Mesendoderm (in vitro differentiated cells): ENCODE results near the gene CENPU.

ENCODE experiments used
- DNase-seq: peaks from one replicate; pipeline ENCODE4 v3.0.0; 2013
- H2AK5ac ChIP-seq: 2 replicates; pipeline ENCODE4 v1.6.1; 2013; ENCODE audit warnings: low read length, inconsistent platforms
- H2BK120ac ChIP-seq: 2 replicates; pipeline ENCODE4 v1.6.1; 2013; ENCODE audit warnings: low read depth, mild to moderate bottlenecking, low read length, moderate library complexity, mixed read lengths
- H2BK15ac ChIP-seq: replicated peaks from 2 replicates; pipeline ENCODE4 v1.6.1; 2013; ENCODE audit warnings: low read depth, mild to moderate bottlenecking, moderate library complexity
- H2BK5ac ChIP-seq: 2 replicates; pipeline ENCODE4 v1.6.1; 2013; ENCODE audit warnings: low read length, inconsistent platforms
- H3K18ac ChIP-seq: 2 replicates; pipeline ENCODE4 v1.6.1; 2013; ENCODE audit warnings: mild to moderate bottlenecking, low read length, mixed read lengths
- H3K23ac ChIP-seq: one replicate; pipeline ENCODE4 v1.6.1; 2013; ENCODE audit warnings: low read length
- H3K27ac ChIP-seq: 2 replicates; pipeline ENCODE4 v1.5.1; 2013; ENCODE audit warnings: low read depth, mild to moderate bottlenecking, inconsistent platforms, low read length, moderate library complexity
- H3K27me3 ChIP-seq: 2 replicates; pipeline ENCODE4 v1.6.1; 2013; ENCODE audit warnings: low read length, control low read depth, mild to moderate bottlenecking, inconsistent platforms; ENCODE audit not compliant: insufficient read depth, poor library complexity
- H3K36me3 ChIP-seq: 2 replicates; pipeline ENCODE4 v1.6.1; 2013; ENCODE audit warnings: low read length, inconsistent platforms; ENCODE audit not compliant: control insufficient read depth, insufficient read depth
- H3K4ac ChIP-seq: one replicate; pipeline ENCODE4 v1.6.1; 2013; ENCODE audit warnings: low read depth, mild to moderate bottlenecking, low read length, moderate library complexity
- H3K4me1 ChIP-seq: 2 replicates; pipeline ENCODE4 v1.6.1; 2013; ENCODE audit warnings: low read depth, low read length, inconsistent platforms; ENCODE audit not compliant: control insufficient read depth
- H3K4me2 ChIP-seq: 2 replicates; pipeline ENCODE4 v1.6.1; 2013; ENCODE audit warnings: low read length
- H3K4me3 ChIP-seq: 2 replicates; pipeline ENCODE4 v1.5.1; 2013; ENCODE audit warnings: mild to moderate bottlenecking, low read length
- H3K56ac ChIP-seq: one replicate; pipeline ENCODE4 v1.6.1; 2013; ENCODE audit warnings: low read length
- H3K79me1 ChIP-seq: 2 replicates; pipeline ENCODE4 v1.6.1; 2013; ENCODE audit warnings: low read length, inconsistent platforms
- H3K79me2 ChIP-seq: 2 replicates; pipeline ENCODE4 v1.6.1; 2013; ENCODE audit warnings: mild to moderate bottlenecking, low read length; ENCODE audit not compliant: control insufficient read depth, insufficient read depth
- H3K9ac ChIP-seq: 2 replicates; pipeline ENCODE4 v1.6.1; 2013; ENCODE audit warnings: low read length, inconsistent platforms
- H4K5ac ChIP-seq: one replicate; pipeline ENCODE4 v1.6.1; 2013; ENCODE audit warnings: low read length
- H4K8ac ChIP-seq: one replicate; pipeline ENCODE4 v1.6.1; 2013; ENCODE audit warnings: low read depth, mild to moderate bottlenecking, control low read depth, low read length, moderate library complexity
- WGBS: extraction: QIAGEN DNeasy Blood & Tissue Kit; methylation state at CpG from one replicate; pipeline ENCODE4 v1.1.7; 2013; ENCODE audit warnings: low lambda C conversion rate, missing lambda C conversion rate; ENCODE audit not compliant: insufficient coverage; ENCODE audit errors: extremely low coverage; 5-methylcytosine and 5-hydroxymethylcytosine counted together

The CENPU gene

DNA sequence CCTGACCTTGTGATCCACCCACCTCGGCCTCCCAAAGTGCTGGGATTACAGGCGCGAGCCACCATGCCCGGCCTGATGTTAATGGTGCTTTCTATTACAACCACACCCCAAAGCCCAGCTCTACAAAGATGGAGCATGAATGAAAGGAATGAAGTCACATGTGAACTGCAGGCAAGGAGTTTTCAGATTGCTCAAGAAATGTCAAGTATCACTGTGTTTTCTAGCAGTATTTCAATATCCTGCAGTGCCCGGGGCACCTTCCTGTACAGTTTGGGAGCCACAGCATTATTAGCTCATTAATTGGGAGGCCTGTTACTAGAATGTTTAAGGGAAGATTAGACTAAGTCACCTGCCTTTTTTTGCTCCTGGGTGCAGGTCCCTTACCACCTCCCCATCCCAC, 44.2 kb downstream of the CENPU start:
- DNase-seq = no peak
- H3K27ac ChIP-seq = no peak overlapping the region
- no peak overlapping the region for H3K56ac ChIP-seq
- no peak overlapping the region for H3K9ac ChIP-seq
- no CpG with 5 or more reads among the region's 5 CpGs for WGBS
- H2AK5ac ChIP-seq = no peak overlapping the region
- no peaks in the 10 kb centered on the region for H3K79me1 ChIP-seq
- H3K18ac ChIP-seq = no peak overlapping the region
- H3K36me3 ChIP-seq = no peaks in the 10 kb centered on the region
- peaks cover 2% of the 10 kb centered on the region for H3K4me1 ChIP-seq
- no peak overlapping the region for H4K8ac ChIP-seq
- no peak overlapping the region for H2BK5ac ChIP-seq
- no peaks in the 10 kb centered on the region for H3K27me3 ChIP-seq
- no peak overlapping the region for H4K5ac ChIP-seq
- no peak overlapping the region for H3K4me2 ChIP-seq
- no peak overlapping the region for H3K4me3 ChIP-seq
- no peak overlapping the region for H2BK15ac ChIP-seq
- no peak overlapping the region for H3K4ac ChIP-seq
- H3K79me2 ChIP-seq = no peaks in the 10 kb centered on the region
- no peak overlapping the region for H2BK120ac ChIP-seq
- H3K23ac ChIP-seq = no peak overlapping the region

DNA sequence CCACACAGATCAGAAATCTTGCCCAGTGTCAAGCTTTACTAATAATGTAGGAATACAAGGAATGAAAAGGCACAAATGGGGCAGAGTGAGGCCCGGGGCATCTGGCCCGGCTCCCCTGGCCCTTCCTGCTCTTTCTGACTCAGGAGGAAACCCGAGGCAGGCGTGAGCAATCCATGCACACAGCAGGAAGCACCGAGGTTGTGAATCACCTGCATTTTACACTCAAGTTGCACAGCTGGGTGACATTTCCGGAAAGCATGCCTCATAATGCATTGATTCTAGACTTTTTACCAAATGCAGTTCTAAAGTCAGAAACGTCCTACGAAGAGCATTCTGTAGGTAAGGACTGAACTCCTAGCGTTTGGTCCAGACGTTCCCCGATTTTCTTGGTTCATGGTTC, 45.4 kb downstream of the CENPU start:
- H3K27ac ChIP-seq = peak overlapping the region; percentile 22
- H3K23ac ChIP-seq = no peak overlapping the region
- no peak overlapping the region for H2BK5ac ChIP-seq
- no peak overlapping the region for H4K8ac ChIP-seq
- H3K4me2 ChIP-seq = no peak overlapping the region
- no peak overlapping the region for H2BK15ac ChIP-seq
- no peaks in the 10 kb centered on the region for H3K36me3 ChIP-seq
- H3K79me1 ChIP-seq = no peaks in the 10 kb centered on the region
- no peaks in the 10 kb centered on the region for H3K79me2 ChIP-seq
- no peak overlapping the region for H3K9ac ChIP-seq
- H3K18ac ChIP-seq = no peak overlapping the region
- H3K4me3 ChIP-seq = no peak overlapping the region
- no peak overlapping the region for H3K56ac ChIP-seq
- DNase-seq = peak; percentile 82
- no peak overlapping the region for H4K5ac ChIP-seq
- no peak overlapping the region for H3K4ac ChIP-seq
- H2BK120ac ChIP-seq = no peak overlapping the region
- no peak overlapping the region for H2AK5ac ChIP-seq
- peaks cover 2% of the 10 kb centered on the region for H3K4me1 ChIP-seq
- WGBS = no CpG with 5 or more reads among the region's 11 CpGs
- no peaks in the 10 kb centered on the region for H3K27me3 ChIP-seq

DNA sequence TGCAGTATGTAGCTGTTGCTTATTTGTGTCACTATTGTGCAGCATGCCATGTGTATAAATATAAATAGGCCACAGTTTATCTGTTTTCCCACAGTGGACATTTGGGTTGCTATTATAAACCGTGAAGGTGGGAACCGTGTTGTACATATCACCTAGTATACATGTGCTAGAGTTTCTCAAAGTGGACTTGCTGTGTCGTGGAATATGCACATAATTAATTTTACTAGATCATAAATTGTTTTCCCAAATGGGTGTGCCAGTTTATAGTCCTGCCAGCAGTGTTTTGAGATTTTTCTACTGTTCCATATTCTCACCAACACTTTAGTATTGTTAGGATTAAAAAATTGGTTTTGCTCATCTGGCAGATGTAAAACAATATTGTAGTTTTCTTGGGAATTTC, 45.9 kb downstream of the CENPU start:
- Histone ChIP-seq H3K18ac (no peak overlapping the region), H3K36me3 (no peaks in the 10 kb centered on the region), H3K23ac (no peak overlapping the region), H2BK15ac (no peak overlapping the region), H3K4me1 (peaks cover 2% of the 10 kb centered on the region), H3K27me3 (no peaks in the 10 kb centered on the region), H2BK120ac (no peak overlapping the region), H4K5ac (no peak overlapping the region), H4K8ac (no peak overlapping the region), H3K79me2 (no peaks in the 10 kb centered on the region), H2BK5ac (no peak overlapping the region), H3K4me2 (no peak overlapping the region), H3K79me1 (no peaks in the 10 kb centered on the region), H3K4ac (no peak overlapping the region), H3K56ac (no peak overlapping the region), H3K9ac (no peak overlapping the region), H3K4me3 (no peak overlapping the region), H2AK5ac (no peak overlapping the region), H3K27ac (no peak overlapping the region)
- WGBS = no CpG with 5 or more reads among the region's 3 CpGs
- no peak for DNase-seq

DNA sequence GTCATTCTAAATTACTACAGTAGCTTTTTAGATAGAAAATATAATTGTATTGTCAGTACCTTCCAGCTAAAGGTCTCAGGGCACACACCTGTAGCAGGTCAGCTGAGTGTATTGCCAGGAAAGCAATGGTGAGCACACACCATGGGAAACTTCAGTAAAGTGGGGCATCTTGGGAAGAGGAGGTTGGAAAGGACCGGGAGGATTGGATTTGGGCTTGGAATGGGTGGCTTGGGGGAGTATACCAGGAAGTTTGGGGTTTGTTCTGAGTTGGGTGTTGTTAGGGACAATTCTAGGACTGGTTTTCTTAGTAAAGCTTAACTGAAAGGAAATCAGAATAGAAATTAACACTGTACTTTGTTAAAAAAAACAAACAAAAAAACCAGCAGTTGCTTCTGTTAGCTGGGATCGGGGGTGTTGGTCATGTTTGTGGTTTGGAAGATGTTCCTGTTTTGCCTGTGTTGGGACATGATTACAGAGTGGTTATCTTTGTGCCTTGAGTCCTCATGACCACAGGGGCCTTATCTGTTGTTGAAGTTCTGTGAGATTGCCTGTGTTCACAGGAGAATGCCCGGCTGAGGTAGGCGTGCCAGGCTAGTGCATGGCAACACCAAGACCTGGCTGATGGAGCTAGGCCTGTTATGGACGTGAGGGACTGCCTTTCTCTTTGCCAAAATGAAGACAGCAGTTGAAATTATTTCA, 49.3 kb downstream of the CENPU start:
- H4K5ac ChIP-seq = no peak overlapping the region
- H2BK5ac ChIP-seq = no peak overlapping the region
- H3K36me3 ChIP-seq = no peaks in the 10 kb centered on the region
- no peak overlapping the region for H3K9ac ChIP-seq
- no peak overlapping the region for H3K4me3 ChIP-seq
- peak; percentile 10 for DNase-seq
- H3K27me3 ChIP-seq = no peaks in the 10 kb centered on the region
- no peak overlapping the region for H2BK15ac ChIP-seq
- H3K27ac ChIP-seq = no peak overlapping the region
- H3K56ac ChIP-seq = no peak overlapping the region
- no peaks in the 10 kb centered on the region for H3K79me1 ChIP-seq
- no peak overlapping the region for H2BK120ac ChIP-seq
- no peak overlapping the region for H3K23ac ChIP-seq
- no peak overlapping the region for H2AK5ac ChIP-seq
- H3K4ac ChIP-seq = no peak overlapping the region
- no peaks in the 10 kb centered on the region for H3K79me2 ChIP-seq
- no peak overlapping the region for H3K18ac ChIP-seq
- WGBS = no CpG with 5 or more reads among the region's 5 CpGs
- no peak overlapping the region for H3K4me2 ChIP-seq
- H4K8ac ChIP-seq = no peak overlapping the region
- peaks cover 2% of the 10 kb centered on the region for H3K4me1 ChIP-seq

DNA sequence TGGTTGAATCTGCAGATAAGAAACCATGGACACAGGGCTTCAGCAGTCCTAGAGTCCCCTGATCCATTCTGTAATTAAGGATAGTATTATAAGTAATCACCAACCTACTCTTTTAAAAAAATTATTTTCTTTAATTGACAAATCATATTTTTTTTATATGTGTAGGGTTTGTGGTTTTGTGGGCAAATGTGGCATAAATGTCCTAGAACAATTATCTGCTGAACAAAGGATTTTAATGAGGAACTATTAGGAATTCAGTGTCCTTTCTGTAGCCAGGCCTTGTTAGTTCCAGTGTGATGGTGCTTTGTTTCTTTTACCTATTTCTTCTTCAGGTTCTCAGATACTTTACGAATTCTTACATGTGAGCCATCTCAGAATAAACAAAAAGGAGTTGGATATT, 52.0 kb downstream of the CENPU start:
- Histone ChIP-seq H4K5ac (no peak overlapping the region), H2AK5ac (no peak overlapping the region), H3K36me3 (no peaks in the 10 kb centered on the region), H2BK5ac (no peak overlapping the region), H3K56ac (no peak overlapping the region), H3K27ac (no peak overlapping the region), H3K18ac (no peak overlapping the region), H3K4me3 (no peak overlapping the region), H3K23ac (no peak overlapping the region), H3K4ac (no peak overlapping the region), H2BK15ac (no peak overlapping the region), H3K9ac (no peak overlapping the region), H3K4me1 (no peaks in the 10 kb centered on the region), H3K79me2 (no peaks in the 10 kb centered on the region), H2BK120ac (no peak overlapping the region), H3K27me3 (no peaks in the 10 kb centered on the region), H3K4me2 (no peak overlapping the region), H4K8ac (no peak overlapping the region), H3K79me1 (no peaks in the 10 kb centered on the region)
- no CpG with 5 or more reads among the region's 1 CpG for WGBS
- DNase-seq = no peak

DNA sequence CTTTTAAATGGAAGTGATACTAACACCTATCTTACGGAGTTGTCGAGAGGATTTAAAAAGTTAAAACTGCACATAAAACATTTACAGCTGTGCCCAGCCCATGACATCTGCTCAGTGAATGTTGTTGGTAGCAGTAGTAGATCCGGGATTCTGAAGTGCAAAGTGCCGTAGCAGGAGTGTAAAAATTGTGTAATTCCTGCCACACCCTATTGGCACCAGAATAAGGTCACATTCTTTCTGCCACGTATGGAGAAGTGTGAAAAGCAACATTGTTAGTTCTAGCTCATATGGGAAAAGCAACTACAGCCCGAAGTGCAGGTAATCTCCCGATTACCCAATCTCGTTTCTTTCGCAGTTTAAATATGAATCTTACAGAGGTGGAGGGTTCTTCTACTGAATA, 53.2 kb downstream of the CENPU start:
- no peak overlapping the region for H2BK5ac ChIP-seq
- no peak overlapping the region for H3K27ac ChIP-seq
- WGBS = no CpG with 5 or more reads among the region's 9 CpGs
- H3K56ac ChIP-seq = no peak overlapping the region
- no peak overlapping the region for H4K8ac ChIP-seq
- no peaks in the 10 kb centered on the region for H3K79me1 ChIP-seq
- no peak for DNase-seq
- no peaks in the 10 kb centered on the region for H3K36me3 ChIP-seq
- no peak overlapping the region for H3K18ac ChIP-seq
- no peaks in the 10 kb centered on the region for H3K27me3 ChIP-seq
- H3K4me2 ChIP-seq = no peak overlapping the region
- H3K4me3 ChIP-seq = no peak overlapping the region
- no peak overlapping the region for H3K9ac ChIP-seq
- H3K79me2 ChIP-seq = no peaks in the 10 kb centered on the region
- no peak overlapping the region for H2BK120ac ChIP-seq
- no peak overlapping the region for H4K5ac ChIP-seq
- no peak overlapping the region for H3K23ac ChIP-seq
- no peak overlapping the region for H2BK15ac ChIP-seq
- H3K4ac ChIP-seq = no peak overlapping the region
- no peaks in the 10 kb centered on the region for H3K4me1 ChIP-seq
- H2AK5ac ChIP-seq = no peak overlapping the region
